Loucy (cell line): ENCODE data around the gene PCDHA9.

Experiments
- H2AFZ ChIP-seq: fragments of 200-600 bp; sonication (generic); 2 replicates; pipeline ENCODE4 v1.6.0; 2016; ENCODE audit warnings: antibody characterized with exemption, mild to moderate bottlenecking, low read length, moderate library complexity
- H3F3A ChIP-seq: fragments of 200-600 bp; 2 replicates; pipeline ENCODE4 v1.6.0; 2016; ENCODE audit warnings: antibody characterized with exemption, low read depth, mild to moderate bottlenecking
- H3K27me3 ChIP-seq: fragments of 200-600 bp; sonication (generic); 2 replicates; pipeline ENCODE4 v1.6.1; 2014; ENCODE audit warnings: low read length, mild to moderate bottlenecking; ENCODE audit not compliant: insufficient read depth, poor library complexity, severe bottlenecking
- H3K36me3 ChIP-seq: fragments of 200-600 bp; sonication (generic); 2 replicates; pipeline ENCODE4 v1.6.1; 2016; ENCODE audit warnings: low read length; ENCODE audit not compliant: insufficient read depth
- H3K4me1 ChIP-seq: fragments of 200-600 bp; sonication (generic); 2 replicates; pipeline ENCODE4 v1.5.1; 2014; ENCODE audit warnings: low read length, mild to moderate bottlenecking; ENCODE audit not compliant: insufficient read depth, poor library complexity, severe bottlenecking
- H3K4me2 ChIP-seq: fragments of 200-600 bp; sonication (generic); 2 replicates; pipeline ENCODE4 v1.6.0; 2014; ENCODE audit warnings: antibody characterized with exemption, low read length, low read depth, mild to moderate bottlenecking; ENCODE audit not compliant: poor library complexity, severe bottlenecking
- H3K4me3 ChIP-seq: fragments of 200-600 bp; sonication (generic); 2 replicates; pipeline ENCODE4 v1.5.1; 2014; ENCODE audit warnings: low read length, mild to moderate bottlenecking, mixed read lengths; ENCODE audit not compliant: poor library complexity, severe bottlenecking
- H3K79me2 ChIP-seq: fragments of 200-600 bp; sonication (generic); 2 replicates; pipeline ENCODE4 v1.6.1; 2014; ENCODE audit warnings: low read length; ENCODE audit not compliant: insufficient read depth
- H3K9ac ChIP-seq: fragments of 200-600 bp; sonication (generic); 2 replicates; pipeline ENCODE4 v1.6.0; 2014; ENCODE audit warnings: mild to moderate bottlenecking, low read depth, low read length, moderate library complexity; ENCODE audit not compliant: poor library complexity, severe bottlenecking
- H3K9me2 ChIP-seq: fragments of 200-600 bp; sonication (generic); replicated peaks from 2 replicates; pipeline ENCODE4 v1.6.1; 2016; ENCODE audit warnings: low read depth, low read length, mixed read lengths
- H3K9me3 ChIP-seq: fragments of 200-600 bp; sonication (generic); 2 replicates; pipeline ENCODE4 v1.6.1; 2014; ENCODE audit warnings: mild to moderate bottlenecking, antibody characterized with exemption, low read length, low read depth; ENCODE audit not compliant: insufficient read depth
- H4K20me1 ChIP-seq: fragments of 200-600 bp; sonication (generic); 2 replicates; pipeline ENCODE4 v1.6.0; 2014; ENCODE audit warnings: antibody characterized with exemption, low read length, mild to moderate bottlenecking; ENCODE audit not compliant: insufficient read depth, poor library complexity, severe bottlenecking
- CTCF ChIP-seq: fragments of 200-600 bp; sonication (generic); conservative IDR thresholded peaks from 2 replicates; pipeline ENCODE4 v1.5.1; 2014; ENCODE audit warnings: mild to moderate bottlenecking, antibody characterized with exemption, low read length
- EZH2phosphoT487 ChIP-seq: fragments of 200-600 bp; IDR thresholded peaks from 2 replicates; pipeline ENCODE4 v1.6.1; 2018; ENCODE audit warnings: antibody characterized with exemption, mild to moderate bottlenecking, moderate library complexity, borderline replicate concordance

PCDHA9 gene

GRCh38 chr5:140877262-140877581, 29.0 kb downstream of the PCDHA9 start:
- TF ChIP-seq EZH2phosphoT487 = no peak
- TF ChIP-seq CTCF = no peak
- Histone ChIP-seq H3K9me3 (peaks cover 4% of the 10 kb centered on the region; the same call in 1 of the 2 replicates), H3K9ac (no peak overlapping the region), H3K4me2 (no peak overlapping the region), H3K4me1 (no peaks in the 10 kb centered on the region), H3K27me3 (no peaks in the 10 kb centered on the region), H3F3A (no peaks in the 10 kb centered on the region), H3K36me3 (no peaks in the 10 kb centered on the region), H3K9me2 (no peaks in the 10 kb centered on the region), H3K79me2 (no peaks in the 10 kb centered on the region), H4K20me1 (no peaks in the 10 kb centered on the region), H3K4me3 (no peak overlapping the region), H2AFZ (no peak overlapping the region)

GRCh38 chr5:140881889-140882590, 33.9 kb downstream of the PCDHA9 start, which contains the start of gene PCDHA13:
Gene PCDHA13 (plus strand): TSS chr5:140882124. CDS start chr5:140882269, 145 bp downstream.
- TF ChIP-seq CTCF = no peak
- no peak for TF ChIP-seq EZH2phosphoT487
- Histone ChIP-seq H3K4me1 (no peaks in the 10 kb centered on the region), H3K4me2 (no peak within 1 kb of the TSS), H4K20me1 (no peaks in the 10 kb centered on the region), H3K36me3 (no peaks in the 10 kb centered on the region), H3K9ac (no peak within 1 kb of the TSS), H3F3A (no peaks in the 10 kb centered on the region), H3K27me3 (no peaks in the 10 kb centered on the region), H3K9me2 (no peaks in the 10 kb centered on the region), H3K4me3 (no peak within 1 kb of the TSS), H3K79me2 (no peaks in the 10 kb centered on the region), H3K9me3 (no peaks in the 10 kb centered on the region), H2AFZ (no peak within 1 kb of the TSS)

GRCh38 chr5:140882591-140882899, 34.4 kb downstream of the PCDHA9 start:
- Histone ChIP-seq H3K27me3 (no peaks in the 10 kb centered on the region), H2AFZ (no peak overlapping the region), H3K4me2 (no peak overlapping the region), H3K4me3 (no peak overlapping the region), H4K20me1 (no peaks in the 10 kb centered on the region), H3K79me2 (no peaks in the 10 kb centered on the region), H3K9me2 (no peaks in the 10 kb centered on the region), H3K9ac (no peak overlapping the region), H3K9me3 (no peaks in the 10 kb centered on the region), H3K4me1 (no peaks in the 10 kb centered on the region), H3F3A (no peaks in the 10 kb centered on the region), H3K36me3 (no peaks in the 10 kb centered on the region)
- TF ChIP-seq CTCF = peak; percentile 37
- TF ChIP-seq EZH2phosphoT487 = no peak
